H1 (cell line): ENCODE data around the gene SH3RF3. TPM values are rescaled to one million over a fixed set of nuclear protein-coding genes. Genes with fewer than 3 reads are reported as not detected.

Experiments used
- CTCF ChIA-PET: fragments of 300-600 bp; sonication (Branson Sonifier 250); formaldehyde crosslinking; loops from one replicate; lab custom pipeline; 2021; ENCODE audit not compliant: partially characterized antibody; lab: Charles Lee
- POLR2A ChIA-PET: fragments of 300-600 bp; sonication (Branson Sonifier 250); formaldehyde crosslinking; loops from one replicate; lab custom pipeline; 2021; ENCODE audit warnings: inconsistent platforms; ENCODE audit not compliant: partially characterized antibody; lab: Charles Lee
- DNase-seq, 2 experiments: peaks; one replicate each; pipeline versions ENCODE4 v3.0.0 to v3.0.0-alpha.2; 2010 to 2022; ENCODE audit warnings: low spot score in 2 of 2, low read depth in 1 of 2, mixed read lengths in 1 of 2
- FAIRE-seq: peaks from 2 replicates; lab custom pipeline; 2011; peaks lifted over from hg19 to GRCh38; lab: Jason Lieb, UNC
- H2AFZ ChIP-seq: 2 replicates; pipeline ENCODE4 v1.8.1; 2012; ENCODE audit warnings: low read length, inconsistent platforms
- H2AK5ac ChIP-seq: 2 replicates; pipeline ENCODE4 v1.6.1; 2013; ENCODE audit warnings: low read depth, low read length
- H2BK120ac ChIP-seq: replicated peaks from 2 replicates; pipeline ENCODE3; 2013; ENCODE audit warnings: low read depth, low read length, inconsistent platforms
- H2BK12ac ChIP-seq: 2 replicates; pipeline ENCODE4 v1.6.1; 2013; ENCODE audit warnings: low read depth, low read length
- H2BK15ac ChIP-seq: 2 replicates; pipeline ENCODE4 v1.6.1; 2013; ENCODE audit warnings: low read length
- H2BK20ac ChIP-seq: 2 replicates; pipeline ENCODE4 v1.6.1; 2013; ENCODE audit warnings: low read length
- H2BK5ac ChIP-seq: 2 replicates; pipeline ENCODE4 v1.6.1; 2013; ENCODE audit warnings: low read depth, low read length
- H3K14ac ChIP-seq: 2 replicates; pipeline ENCODE4 v1.6.1; 2013; ENCODE audit warnings: inconsistent platforms; ENCODE audit not compliant: insufficient read length
- H3K18ac ChIP-seq: 2 replicates; pipeline ENCODE4 v1.6.1; 2013; ENCODE audit warnings: low read length; ENCODE audit errors: extremely low read depth
- H3K23ac ChIP-seq: 2 replicates; pipeline ENCODE4 v1.6.1; 2013; ENCODE audit warnings: inconsistent platforms; ENCODE audit not compliant: insufficient read length
- H3K23me2 ChIP-seq: 2 replicates; pipeline ENCODE4 v1.6.1; 2013; ENCODE audit warnings: low read depth, low read length
- H3K27ac ChIP-seq: 2 replicates; pipeline ENCODE4 v1.6.1; 2011; ENCODE audit warnings: low read depth, low read length, inconsistent platforms
- H3K27me3 ChIP-seq, 4 experiments: replicated peaks in 1 of 4; 1 replicate in 1 of 4; 2 replicates in 3 of 4; pipeline versions ENCODE4 v1.6.1 to v1.8.1; 2011 to 2013; ENCODE audit warnings: low read length in 3 of 4, mild to moderate bottlenecking in 3 of 4, inconsistent platforms in 2 of 4, mixed read lengths in 2 of 4, moderate library complexity in 1 of 4; ENCODE audit not compliant: control insufficient read depth in 3 of 4, insufficient read depth in 3 of 4; ENCODE audit errors: extremely low read depth in 1 of 4
- H3K36me3 ChIP-seq, 4 experiments: 2 replicates each; pipeline versions ENCODE4 v1.6.1 to v1.8.1; 2011 to 2013; ENCODE audit warnings: mild to moderate bottlenecking in 4 of 4, low read length in 3 of 4, moderate library complexity in 2 of 4, control low read depth in 1 of 4, inconsistent platforms in 1 of 4; ENCODE audit not compliant: insufficient read depth in 4 of 4, control insufficient read depth in 2 of 4
- H3K4ac ChIP-seq: replicated peaks from 2 replicates; pipeline ENCODE3; 2013; ENCODE audit warnings: low read length, low read depth, mixed read lengths, inconsistent platforms; ENCODE audit not compliant: insufficient read length
- H3K4me1 ChIP-seq, 4 experiments: replicated peaks in 1 of 4; 1 replicate in 1 of 4; 2 replicates in 3 of 4; pipeline versions ENCODE4 v1.6.1 to v1.8.1; 2011 to 2013; ENCODE audit warnings: low read length in 3 of 4, inconsistent platforms in 2 of 4, mixed read lengths in 1 of 4; ENCODE audit not compliant: insufficient read depth in 4 of 4, control insufficient read depth in 3 of 4
- H3K4me2 ChIP-seq, 2 experiments: 2 replicates each; pipeline versions ENCODE4 v1.6.1 to v1.8.1; 2011 to 2013; ENCODE audit warnings: low read depth in 2 of 2, low read length in 2 of 2, control low read depth in 1 of 2, inconsistent platforms in 1 of 2, mild to moderate bottlenecking in 1 of 2; ENCODE audit not compliant: insufficient read depth in 1 of 2
- H3K4me3 ChIP-seq, 4 experiments: fragments of 200-600, 300-600 bp in 1 of 4; sonication (generic), shearing (Covaris generic), sonication (Bioruptor Twin) in 1 of 4; 2 replicates each; pipeline versions ENCODE4 v1.5.1 to v1.8.1; 2011 to 2016; ENCODE audit warnings: low read length in 4 of 4, low read depth in 3 of 4, control low read depth in 2 of 4, inconsistent platforms in 2 of 4, mild to moderate bottlenecking in 2 of 4, mixed read lengths in 1 of 4, moderate library complexity in 1 of 4; ENCODE audit not compliant: insufficient read depth in 2 of 4; ENCODE audit errors: extremely low read depth in 1 of 4
- H3K56ac ChIP-seq: replicated peaks from 2 replicates; pipeline ENCODE3; 2013; ENCODE audit warnings: low read depth, mild to moderate bottlenecking, mixed read lengths, low read length, inconsistent platforms; ENCODE audit not compliant: insufficient read length
- H3K79me1 ChIP-seq: 2 replicates; pipeline ENCODE4 v1.6.1; 2013; ENCODE audit warnings: low read depth, low read length, control low read depth
- H3K79me2 ChIP-seq, 2 experiments: 2 replicates each; pipeline versions ENCODE4 v1.6.1 to v1.8.1; 2012 to 2013; ENCODE audit warnings: low read length in 2 of 2, mild to moderate bottlenecking in 2 of 2, inconsistent platforms in 1 of 2; ENCODE audit not compliant: insufficient read depth in 2 of 2, control insufficient read depth in 1 of 2
- H3K9ac ChIP-seq, 4 experiments: replicated peaks in 1 of 4; 1 replicate in 1 of 4; 2 replicates in 3 of 4; pipeline versions ENCODE4 v1.6.1 to v1.8.1; 2011 to 2013; ENCODE audit warnings: low read depth in 3 of 4, low read length in 3 of 4, control low read depth in 2 of 4, mild to moderate bottlenecking in 2 of 4, moderate library complexity in 2 of 4, inconsistent platforms in 1 of 4; ENCODE audit errors: extremely low read depth in 1 of 4
- H3K9me3 ChIP-seq, 2 experiments: 2 replicates each; pipeline versions ENCODE4 v1.6.1 to v1.8.1; 2012 to 2013; ENCODE audit warnings: mild to moderate bottlenecking in 2 of 2, moderate library complexity in 2 of 2, control low read depth in 1 of 2, inconsistent platforms in 1 of 2, low read depth in 1 of 2, low read length in 1 of 2, mixed read lengths in 1 of 2; ENCODE audit not compliant: insufficient read depth in 2 of 2
- H4K20me1 ChIP-seq, 2 experiments: replicated peaks in 1 of 2; 2 replicates each; pipeline versions ENCODE3 to v1.8.1; 2011 to 2013; ENCODE audit warnings: inconsistent platforms in 2 of 2, low read length in 2 of 2, mild to moderate bottlenecking in 1 of 2; ENCODE audit not compliant: insufficient read depth in 2 of 2, control insufficient read depth in 1 of 2
- H4K5ac ChIP-seq: 2 replicates; pipeline ENCODE4 v1.6.1; 2013; ENCODE audit warnings: low read length, low read depth, mixed read lengths, inconsistent platforms; ENCODE audit not compliant: insufficient read length
- H4K8ac ChIP-seq: 2 replicates; pipeline ENCODE4 v1.8.0; 2013; ENCODE audit warnings: mild to moderate bottlenecking, moderate library complexity, low read length, inconsistent platforms; ENCODE audit not compliant: insufficient read depth; ENCODE audit errors: extremely low read depth
- H4K91ac ChIP-seq: replicated peaks from 2 replicates; pipeline ENCODE3; 2013; ENCODE audit warnings: low read length, mixed read lengths, inconsistent platforms; ENCODE audit not compliant: insufficient read length
- ASH2L ChIP-seq: fragments of 200-600, 300-600 bp; sonication (generic); IDR thresholded peaks from one replicate; pipeline ENCODE4 v1.7.1; 2017; ENCODE audit warnings: low read length
- CEBPB ChIP-seq: IDR thresholded peaks from 2 replicates; pipeline ENCODE4 v1.6.1; 2012; ENCODE audit warnings: low read depth, low read length
- MAFK ChIP-seq: IDR thresholded peaks from 2 replicates; pipeline ENCODE4 v1.6.1; 2012; ENCODE audit warnings: low read depth, mild to moderate bottlenecking, improper control_type of control experiment, low read length
- RNF2 ChIP-seq: fragments of 200-900, 300-1000 bp; sonication (generic); IDR thresholded peaks from 2 replicates; pipeline ENCODE4 v1.7.1; 2016; ENCODE audit warnings: borderline replicate concordance, low read depth, mild to moderate bottlenecking, antibody characterized with exemption, low read length; ENCODE audit not compliant: poor library complexity, severe bottlenecking; ENCODE audit errors: missing control alignments
- SIRT6 ChIP-seq: IDR thresholded peaks from one replicate; pipeline ENCODE4 v1.7.1; 2012; ENCODE audit warnings: low read length, inconsistent platforms
- SP1 ChIP-seq: IDR thresholded peaks from 2 replicates; pipeline ENCODE4 v1.6.1; 2011; ENCODE audit warnings: low read depth, low read length
- ZNF274 ChIP-seq: IDR thresholded peaks from 2 replicates; pipeline ENCODE4 v1.7.0; 2012; ENCODE audit warnings: low read length, borderline replicate concordance; ENCODE audit errors: extremely low read depth
- WGBS, 2 experiments: shearing (Covaris generic) in 1 of 2; methylation state at CpG; one replicate each; pipeline versions ENCODE4 v1.1.6 to v1.1.7; 2013 to 2015; ENCODE audit warnings: low lambda C conversion rate in 2 of 2, mixed read lengths in 2 of 2, inconsistent platforms in 1 of 2, low coverage in 1 of 2, missing lambda C conversion rate in 1 of 2; ENCODE audit not compliant: insufficient replicate concordance in 2 of 2, insufficient coverage in 1 of 2, insufficient read length in 1 of 2; ENCODE audit errors: extremely low coverage in 1 of 2, missing lambda C conversion rate in 1 of 2; 5-methylcytosine and 5-hydroxymethylcytosine counted together
- polyA plus RNA-seq, 7 experiments: library from polyadenylated mRNA; depleted of rRNA in 3 of 7; stranded (reverse) in 5 of 7; unstranded in 2 of 7; fragments of >200 nt in 5 of 7; fragments of 200-250 nt in 2 of 7; gene quantifications; 1 replicate in 5 of 7; 2 replicates in 1 of 7; 4 replicates in 1 of 7; pipeline versions ENCODE4 v1.2.1 to v1.2.3, GENCODE V29; 2011 to 2013; ENCODE audit warnings: missing spikeins in 2 of 7, mixed read lengths in 2 of 7
- total RNA-seq: library from RNA; stranded (reverse); fragmentation: NEBNext Ultra II Directional; extraction: Animal tissue kit (Norgen Biotek cat#: 25700); gene quantifications from 2 replicates; pipeline ENCODE4 v1.2.1, GENCODE V29; 2021

The SH3RF3 gene
- total and polyA plus RNA-seq, 2 of the 8 experiments (the other 6 are each of a cell fraction or from before 2014, with no cell fraction given) = 0.11 to 0.65 TPM

- Histone ChIP-seq H3K79me2 (no peaks in the 10 kb centered on the region), H2BK20ac (no peak overlapping the region), H4K8ac (no peak overlapping the region; the same call in 1 of the 2 replicates), H3K9me3 (no peaks in the 10 kb centered on the region), H3K27me3 (no peaks in the 10 kb centered on the region), H2AFZ (no peak overlapping the region), H3K18ac (no peak overlapping the region), H2BK12ac (no peak overlapping the region), H2AK5ac (no peak overlapping the region), H2BK120ac (no peak overlapping the region), H3K23ac (no peak overlapping the region), H4K5ac (no peak overlapping the region)
- WGBS, 2 experiments = 91% methylated on average over 4 of the region's 4 CpGs; no CpG with 5 or more reads in 1 of the 2 experiments
- TF ChIP-seq SIRT6 (no peak), ASH2L (no peak), SP1 (no peak), RNF2 (no peak), ZNF274 (no peak), CEBPB (no peak), MAFK (no peak)
- TF ChIP-seq, all 59 proteins: peak for 0
- DNase-seq (no peak), FAIRE-seq (no peak)
- no peak overlapping the region for H3K56ac ChIP-seq
- H3K9ac ChIP-seq = no peak overlapping the region
- H2BK15ac ChIP-seq = no peak overlapping the region
- ChIA-PET POLR2A (no interaction called here), CTCF (no interaction called here)
- no peaks in the 10 kb centered on the region for H3K23me2 ChIP-seq
- H3K4me1 ChIP-seq = no peaks in the 10 kb centered on the region
- no peak overlapping the region for H3K4me2 ChIP-seq
- H4K91ac ChIP-seq = no peak overlapping the region
- H3K14ac ChIP-seq = no peak overlapping the region
- H3K27ac ChIP-seq = no peak overlapping the region
- no peak overlapping the region for H2BK5ac ChIP-seq
- H3K4ac ChIP-seq = no peak overlapping the region
- no peaks in the 10 kb centered on the region for H3K36me3 ChIP-seq
- H3K79me1 ChIP-seq = no peaks in the 10 kb centered on the region
- no peak overlapping the region for H3K4me3 ChIP-seq
- H4K20me1 ChIP-seq = no peaks in the 10 kb centered on the region
Measured at GRCh38 chr2:109460553-109461324, 331.7 kb downstream of the SH3RF3 start.
